GM21619 (cell line): ENCODE measurements around the gene ARHGAP28.
"Not testable (repeated sequence)": the region's sequence is repeated elsewhere in the genome, so short reads cannot be mapped to it uniquely, and the experiment has no call there.

Experiments used
- ATAC-seq: cut with Tn5 transposase; IDR thresholded peaks from one replicate; pipeline ENCODE4 v1.9.1; 2021; ENCODE audit not compliant: unreplicated experiment

Gene ARHGAP28

DNA sequence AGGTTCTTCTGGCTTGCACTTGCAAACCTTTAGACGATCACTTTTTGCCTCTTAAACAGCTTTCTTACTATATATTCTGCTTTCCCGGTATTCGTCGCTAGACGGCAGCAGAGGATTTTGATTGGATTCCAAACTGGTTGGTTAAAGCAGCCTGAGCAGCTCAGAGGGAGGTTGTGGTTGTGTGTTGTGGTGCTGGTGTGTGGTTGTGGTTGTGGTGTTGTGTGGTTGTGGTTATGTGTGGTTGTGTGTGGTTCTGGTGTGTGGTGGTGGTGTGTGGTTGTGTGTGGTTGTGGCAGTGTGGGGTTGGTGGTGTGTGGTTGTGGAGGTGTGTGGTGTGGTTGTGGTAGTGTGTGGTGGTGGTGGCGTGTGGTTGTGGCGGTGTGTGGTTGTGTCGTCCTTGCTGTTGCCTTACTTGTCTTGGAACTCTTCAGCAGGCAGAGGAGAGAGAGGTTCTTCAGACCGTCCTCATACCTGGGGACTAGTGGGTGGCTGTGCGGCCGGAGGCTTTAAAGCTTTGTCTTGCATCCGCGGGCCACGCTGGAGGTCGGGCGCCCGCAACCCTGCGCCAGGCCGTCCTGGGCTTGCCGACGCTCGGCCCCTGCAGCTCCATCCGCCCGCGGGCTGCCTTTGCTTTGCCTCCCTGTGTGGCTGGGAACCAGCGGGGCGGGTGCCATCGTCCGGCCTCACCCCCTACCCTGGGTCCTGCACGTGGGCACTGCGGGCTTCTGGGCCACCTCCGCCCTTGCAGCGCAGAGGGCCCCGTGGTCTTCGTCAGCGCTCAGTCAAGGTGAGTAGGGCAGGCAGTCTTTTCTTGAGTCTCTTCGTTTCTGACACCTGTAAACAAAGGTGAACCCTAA lies 190.8 kb downstream of the ARHGAP28 start:
- ATAC-seq, result no peak

DNA sequence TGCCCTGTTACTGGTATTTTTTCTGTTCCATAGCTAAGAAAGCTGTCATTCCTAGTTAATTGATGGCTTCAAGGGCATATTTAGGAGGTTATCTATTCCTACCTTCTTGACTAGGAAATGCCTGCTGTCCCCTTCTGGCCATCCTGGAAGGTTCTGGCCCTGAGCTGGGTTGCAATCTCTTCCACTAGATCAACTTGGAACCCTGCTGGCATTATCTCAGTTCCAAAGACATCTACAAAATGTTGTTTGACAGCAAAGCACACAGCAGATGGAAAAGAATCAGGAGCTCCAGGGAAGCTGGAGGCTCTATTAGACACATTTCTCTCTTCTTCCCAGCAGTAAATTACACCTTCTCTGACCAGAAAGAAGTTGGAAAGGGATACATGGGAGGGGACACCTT lies 192.1 kb downstream of the ARHGAP28 start:
- ATAC-seq, result no peak

DNA sequence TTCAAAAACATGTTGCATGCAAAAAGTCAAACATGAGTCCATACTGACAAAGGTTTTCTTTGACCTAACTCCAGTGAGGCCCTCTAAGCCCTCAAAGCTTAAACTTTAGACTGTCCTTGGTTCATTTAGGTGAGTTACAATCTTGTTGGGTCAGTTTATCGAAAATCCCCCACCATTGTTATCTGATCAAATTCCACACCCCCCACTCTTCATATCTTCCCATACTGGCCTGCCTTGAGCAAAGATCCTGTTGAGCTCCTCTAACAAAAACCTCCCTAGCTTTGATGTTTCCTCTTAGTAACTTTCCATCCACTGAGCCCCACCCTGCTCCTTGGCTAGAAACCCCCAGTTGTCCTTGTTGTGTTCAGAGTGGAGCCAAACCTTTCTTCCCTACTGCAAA lies 193.7 kb downstream of the ARHGAP28 start:
- no peak for ATAC-seq

DNA sequence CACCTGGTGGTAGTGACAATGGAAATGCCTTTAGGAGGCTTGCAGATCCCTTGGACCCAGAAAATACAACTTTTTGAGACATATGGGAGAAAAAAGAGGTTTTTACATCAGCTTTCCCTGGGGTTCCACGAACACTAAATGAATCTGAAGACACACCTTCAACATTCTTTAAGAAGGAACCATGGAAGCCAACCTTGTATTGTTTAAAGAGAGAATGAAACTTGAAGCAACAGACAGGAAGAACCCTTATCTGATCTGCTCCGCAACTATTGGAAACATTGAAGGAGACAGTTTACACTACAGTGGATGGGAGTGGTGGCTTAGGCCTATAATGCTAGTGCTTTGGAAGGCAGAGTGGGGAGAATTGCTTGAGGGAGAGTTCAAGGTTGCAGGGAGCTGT lies 197.6 kb downstream of the ARHGAP28 start:
- ATAC-seq, result no peak

DNA sequence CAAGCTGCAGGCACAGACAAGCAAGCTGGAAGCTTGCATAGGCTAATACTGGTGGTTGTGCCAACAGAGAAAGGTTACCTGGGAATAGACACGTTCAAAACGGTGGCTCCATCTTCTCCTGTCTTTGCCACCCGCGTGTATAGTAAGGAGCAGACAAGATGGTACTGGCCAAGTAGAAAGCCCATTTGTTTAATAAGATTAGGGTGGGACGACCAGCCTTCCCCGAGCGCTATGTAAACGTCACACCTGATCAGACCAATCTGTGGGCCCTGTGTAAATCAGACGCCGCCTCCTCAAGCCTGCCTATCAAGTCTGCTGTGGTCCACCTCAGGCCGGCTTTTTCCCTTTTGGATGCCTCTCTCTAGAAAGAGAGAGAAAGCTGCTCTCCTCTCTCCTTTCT lies 198.8 kb downstream of the ARHGAP28 start:
- ATAC-seq, result no peak

DNA sequence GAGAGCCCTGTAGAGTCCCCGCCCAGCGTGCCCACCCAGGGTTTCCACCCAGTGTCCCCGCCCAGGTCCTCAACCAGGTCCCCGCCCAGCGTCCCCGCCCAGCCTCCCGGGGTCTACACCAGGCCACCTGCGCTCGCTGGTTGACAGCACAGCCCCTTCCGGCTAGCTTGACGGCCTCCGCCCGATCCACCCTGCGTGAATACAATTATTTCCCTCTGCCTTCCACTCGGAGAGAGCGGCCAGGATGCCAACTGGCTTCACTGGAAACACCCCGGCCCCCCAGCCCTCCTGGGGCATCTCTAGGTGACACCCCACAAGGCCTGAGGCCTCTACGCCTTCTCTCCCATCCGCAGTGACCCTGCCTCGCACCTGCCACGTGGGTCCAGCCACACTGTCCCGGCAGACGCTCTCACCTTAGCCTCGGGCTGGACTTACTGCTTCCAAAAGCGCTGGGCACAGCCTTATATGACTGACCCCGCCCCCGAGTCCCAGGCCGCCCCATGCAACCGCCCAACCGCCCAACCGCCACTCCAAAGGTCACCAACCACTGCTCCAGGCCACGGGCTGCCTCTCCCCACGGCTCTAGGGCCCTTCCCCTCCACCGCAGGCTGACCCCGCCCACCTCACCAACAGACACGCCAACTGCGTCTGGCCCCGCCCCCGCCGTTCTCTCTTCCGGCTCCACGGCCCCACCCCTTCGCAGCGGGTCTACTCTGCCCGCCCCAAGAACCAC lies 200.0 kb downstream of the ARHGAP28 start:
- ATAC-seq, result no peak

DNA sequence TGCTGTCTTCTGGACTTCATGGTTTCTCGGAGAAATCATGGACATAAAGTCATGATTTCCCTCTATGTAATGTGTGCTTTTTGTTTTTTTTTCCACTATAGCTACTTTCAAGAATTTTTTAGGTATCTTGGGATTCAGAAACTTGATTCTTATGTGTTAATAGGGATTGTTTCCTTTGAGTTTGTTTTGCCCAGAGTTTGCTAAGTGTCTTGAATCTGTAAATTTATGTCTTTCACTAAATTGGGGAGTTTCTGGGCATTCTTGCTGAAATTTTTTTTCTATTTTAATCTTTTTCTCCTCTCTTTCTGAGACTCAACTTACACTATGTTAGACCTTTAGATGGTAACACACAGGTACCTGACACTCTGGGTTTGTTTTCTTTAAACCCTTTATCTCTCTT lies 205.3 kb downstream of the ARHGAP28 start:
- no peak for ATAC-seq

DNA sequence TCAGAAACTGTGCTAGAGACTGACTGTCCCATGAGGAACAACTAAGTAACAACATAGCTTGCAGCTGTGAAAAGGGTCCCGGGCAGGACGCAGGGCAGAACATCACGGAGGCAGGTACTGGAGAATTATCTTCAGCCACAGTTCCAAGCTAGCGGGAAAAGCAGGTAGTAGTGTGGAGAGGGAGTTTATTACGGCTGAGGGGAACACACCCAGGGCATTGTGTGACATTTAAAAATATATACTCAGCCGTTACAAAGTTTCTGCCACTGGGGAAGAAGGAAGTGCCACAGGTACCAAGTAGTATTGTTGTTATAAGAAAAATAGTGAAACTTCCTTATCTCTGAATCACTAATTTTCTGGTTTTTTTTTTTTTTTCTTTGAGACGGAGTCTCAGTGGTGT lies 208.5 kb downstream of the ARHGAP28 start:
- no peak for ATAC-seq

DNA sequence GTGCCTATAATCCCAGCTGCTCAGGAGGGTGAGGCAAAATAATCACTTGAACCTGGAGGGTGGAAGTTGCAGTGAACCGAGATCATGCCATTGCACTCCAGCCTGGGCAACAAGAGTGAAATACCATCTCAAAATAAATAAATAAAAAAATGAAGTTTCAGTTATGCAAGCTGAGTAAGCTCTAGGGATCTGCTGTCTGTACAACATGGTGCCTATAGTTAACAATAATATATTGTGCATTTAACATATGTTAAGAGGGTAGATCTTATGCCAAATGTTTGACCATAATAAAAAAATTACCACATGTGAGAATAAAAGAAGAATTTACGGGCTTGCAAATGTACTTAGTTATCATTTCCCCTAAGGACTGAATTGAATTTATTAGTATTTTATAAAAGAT lies 208.9 kb downstream of the ARHGAP28 start:
- not testable (repeated sequence) for ATAC-seq

DNA sequence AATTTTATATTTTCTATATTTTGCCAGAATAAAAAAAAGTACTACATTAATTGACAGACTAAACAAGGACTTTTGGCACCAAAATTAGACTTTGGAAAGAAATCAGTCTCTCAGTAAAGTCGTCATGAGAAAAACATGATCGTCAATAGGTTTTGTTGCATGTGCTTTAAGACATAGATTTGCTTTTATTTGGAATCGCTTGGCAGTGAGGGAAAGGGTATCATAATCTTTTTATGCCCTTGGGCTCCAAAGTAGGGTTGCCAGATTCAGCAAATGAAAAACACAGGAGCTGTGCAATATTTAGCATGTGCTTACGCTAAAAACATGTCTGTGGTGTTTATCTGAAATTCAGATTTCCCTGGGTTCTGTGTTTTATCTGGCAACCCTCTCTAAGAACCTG lies 210.5 kb downstream of the ARHGAP28 start:
- no peak for ATAC-seq

DNA sequence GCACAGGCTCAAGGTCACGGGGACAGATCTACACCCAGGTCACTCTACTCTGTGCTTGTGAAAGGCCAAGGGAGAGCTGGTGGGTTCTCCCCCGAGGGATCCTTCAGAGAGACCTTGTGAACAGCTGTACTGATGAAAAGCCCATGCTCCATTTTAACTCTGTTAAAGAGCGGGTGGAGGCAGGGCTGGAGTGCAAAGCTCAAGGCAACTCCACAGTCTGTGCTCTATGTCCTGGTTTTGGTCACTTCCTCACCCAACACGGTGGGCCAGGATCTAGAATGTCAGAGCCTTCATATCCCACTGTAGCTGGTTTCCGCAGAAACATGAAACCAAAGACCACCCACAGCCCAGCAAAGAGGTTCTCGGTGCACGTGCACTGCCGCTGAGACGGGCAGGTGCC lies 210.9 kb downstream of the ARHGAP28 start:
- no peak for ATAC-seq

DNA sequence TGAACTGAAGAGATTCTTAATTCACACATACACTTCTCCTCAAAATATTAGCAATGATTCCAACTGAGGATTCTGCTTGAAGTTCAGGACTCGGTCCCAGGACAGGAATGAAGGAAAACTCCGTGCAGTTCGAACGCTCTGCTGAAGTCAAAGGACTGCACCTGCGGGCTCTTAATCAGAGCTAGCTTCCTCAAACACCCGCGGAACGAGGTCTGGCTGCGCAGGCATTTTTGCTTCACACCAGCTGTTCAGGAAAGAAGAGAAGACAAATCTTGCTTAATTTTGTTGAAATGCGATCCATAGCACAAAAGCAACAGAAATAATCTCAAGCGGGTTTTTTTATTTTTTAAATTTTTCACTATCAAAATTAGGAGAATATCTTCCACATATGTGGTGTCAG lies 212.5 kb downstream of the ARHGAP28 start:
- ATAC-seq, result no peak

DNA sequence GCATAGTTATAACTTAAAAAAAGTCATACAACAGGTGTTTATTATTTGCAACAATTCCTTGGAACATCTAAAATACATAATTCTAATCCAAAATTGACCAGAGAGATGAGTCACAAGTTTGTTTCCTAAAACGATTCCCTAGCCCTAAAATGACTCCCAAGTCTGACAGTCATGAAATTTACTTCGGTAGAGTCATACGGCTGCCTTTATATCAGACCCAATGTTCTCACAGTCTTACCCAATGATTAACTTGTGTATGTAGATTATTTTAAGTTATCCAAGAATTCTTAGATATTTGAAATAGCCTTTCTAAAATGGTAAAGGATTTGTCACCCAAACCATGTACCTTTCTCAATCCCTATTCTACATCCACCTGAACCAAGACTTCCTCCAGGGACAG lies 213.2 kb downstream of the ARHGAP28 start:
- no peak for ATAC-seq

DNA sequence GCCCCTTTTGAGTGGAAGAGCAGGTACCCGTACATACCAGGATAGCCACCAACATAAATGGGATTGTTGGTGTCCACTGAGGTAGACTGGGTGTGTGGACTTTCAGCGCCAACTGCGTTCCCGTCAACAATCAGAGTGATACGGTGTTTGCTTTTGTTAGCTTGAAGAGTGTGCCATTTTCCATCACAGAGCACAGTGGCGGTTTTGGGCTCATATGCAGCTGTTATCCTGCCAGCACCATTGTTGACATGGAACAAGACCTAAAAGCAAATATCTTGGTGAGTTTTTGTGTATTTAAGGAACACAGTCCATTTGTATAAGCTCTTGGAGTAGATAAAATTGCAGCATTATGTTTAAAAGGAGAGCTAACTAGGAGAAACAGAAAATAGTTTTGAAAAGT lies 213.6 kb downstream of the ARHGAP28 start:
- ATAC-seq, result no peak

DNA sequence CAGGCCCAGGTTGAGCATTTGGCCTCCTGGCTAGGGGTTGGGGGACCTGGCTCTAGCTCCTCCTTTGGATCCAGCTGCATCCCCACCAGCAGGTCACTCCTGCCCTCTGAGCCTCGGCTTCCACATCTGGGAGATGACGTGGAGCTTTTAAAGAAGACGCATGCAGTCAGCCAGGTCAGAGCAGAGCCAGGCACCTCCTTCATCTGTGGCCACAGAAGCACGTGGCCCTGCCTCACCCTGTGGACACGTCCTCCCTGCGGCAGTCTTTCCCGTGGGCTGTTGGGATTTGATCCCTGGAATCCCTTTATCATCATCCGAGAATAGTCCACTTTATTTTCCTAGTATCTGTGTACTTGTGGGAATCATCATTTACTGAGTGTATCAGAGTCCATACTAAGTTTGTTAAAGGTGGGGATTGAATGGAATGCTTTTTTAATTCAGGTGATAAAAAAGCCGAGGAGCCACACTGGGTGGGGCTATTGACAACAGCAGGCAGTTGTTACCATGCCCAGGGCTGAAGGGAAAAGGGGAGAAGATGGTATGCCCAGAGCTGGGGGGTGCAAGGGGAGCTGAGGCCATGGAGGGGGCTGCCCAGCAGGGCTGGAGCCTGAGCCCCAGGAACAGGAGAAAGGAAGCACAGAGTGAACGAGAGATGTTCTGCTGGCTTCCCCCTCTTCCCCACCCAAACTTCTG lies 218.0 kb downstream of the ARHGAP28 start:
- no peak for ATAC-seq

DNA sequence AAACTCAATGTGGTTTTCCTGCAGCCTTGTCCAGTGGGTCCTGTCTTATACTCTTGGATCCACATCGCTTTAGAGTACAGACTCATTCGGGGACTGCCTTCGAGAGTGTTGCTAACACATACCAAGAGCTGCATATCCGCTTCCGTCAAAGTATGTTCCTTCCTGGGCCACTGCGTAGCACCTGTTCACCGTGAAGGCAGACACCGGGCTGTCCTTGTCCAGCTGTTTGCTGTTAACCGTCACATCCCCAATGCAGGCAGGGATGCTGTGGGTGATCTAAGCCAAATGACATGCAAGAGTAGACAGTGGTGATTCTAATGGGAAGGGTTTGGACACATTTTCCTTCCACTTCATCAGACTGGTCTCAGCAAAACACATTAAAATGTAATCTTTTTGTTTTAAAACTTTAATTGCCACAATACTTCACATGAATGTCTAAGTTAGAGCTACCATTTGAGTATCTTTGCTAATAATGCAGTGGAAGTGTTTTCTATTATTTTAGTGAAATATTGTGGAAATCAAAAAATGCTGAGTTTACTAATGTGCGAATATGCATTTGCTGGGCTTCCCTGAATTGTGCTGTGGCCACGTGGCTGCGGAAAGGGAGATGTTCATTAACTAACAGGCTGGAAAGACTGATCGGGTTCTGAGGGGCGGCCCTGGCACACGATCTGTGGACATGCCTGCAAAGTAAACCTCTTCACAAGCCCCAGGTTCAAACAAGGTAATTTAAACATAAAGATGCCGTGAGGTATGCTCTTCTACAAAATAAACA lies 219.0 kb downstream of the ARHGAP28 start:
- no peak for ATAC-seq

DNA sequence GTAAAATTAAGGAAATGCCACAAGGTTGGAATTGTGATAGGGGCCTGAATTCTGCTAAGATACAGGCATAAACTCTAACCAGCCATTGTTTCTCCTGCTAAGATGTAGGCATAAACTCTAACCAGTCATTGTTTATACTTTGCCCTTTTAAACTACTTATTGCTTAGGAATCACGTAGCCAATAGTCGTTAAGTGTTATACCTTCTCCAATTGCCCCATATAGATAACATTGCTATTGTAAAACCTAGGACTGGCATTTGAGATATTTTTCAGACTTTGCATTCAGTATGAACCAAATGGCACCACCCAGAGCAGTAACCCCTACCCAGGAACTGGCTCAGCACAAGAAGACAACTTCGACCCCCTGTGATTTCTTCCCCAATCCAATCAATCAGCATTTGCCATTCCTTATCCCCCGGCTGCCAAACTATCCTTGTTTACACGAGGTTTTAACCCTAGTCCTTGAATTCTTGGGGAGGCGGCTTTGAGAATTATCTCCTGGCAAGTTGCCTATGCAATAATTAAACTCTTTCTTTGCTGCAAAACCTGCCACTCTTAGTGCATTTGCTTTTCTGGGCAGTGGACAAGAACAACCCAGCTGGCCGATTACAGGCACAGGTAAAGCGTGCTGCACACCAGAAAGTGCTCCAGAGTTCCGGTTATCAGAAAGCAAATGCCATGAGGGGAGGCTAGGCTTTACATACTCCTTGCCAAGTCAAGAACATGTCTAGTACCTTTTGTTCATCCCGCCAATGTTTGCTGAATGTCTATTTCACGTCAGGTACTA lies 220.5 kb downstream of the ARHGAP28 start:
- no peak for ATAC-seq

DNA sequence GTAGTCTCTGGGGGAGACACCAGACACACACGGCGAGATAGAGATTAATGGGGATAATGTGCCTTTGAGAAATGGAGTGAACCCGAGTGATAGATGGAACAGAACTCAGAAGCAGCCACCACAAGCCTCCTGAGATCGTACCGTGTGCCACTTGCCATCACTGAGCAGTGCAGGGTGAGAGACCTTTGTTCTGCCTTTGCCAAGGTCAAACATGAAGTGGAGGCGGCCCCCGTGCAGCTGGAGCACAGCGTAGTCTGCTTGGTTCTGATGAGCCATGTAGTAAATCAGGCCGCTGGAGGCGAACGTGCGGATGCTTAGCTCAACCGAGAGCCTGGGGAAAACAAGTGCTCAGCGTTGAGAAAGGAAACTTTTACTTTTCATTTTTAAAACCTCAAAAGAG lies 221.1 kb downstream of the ARHGAP28 start:
- no peak for ATAC-seq

DNA sequence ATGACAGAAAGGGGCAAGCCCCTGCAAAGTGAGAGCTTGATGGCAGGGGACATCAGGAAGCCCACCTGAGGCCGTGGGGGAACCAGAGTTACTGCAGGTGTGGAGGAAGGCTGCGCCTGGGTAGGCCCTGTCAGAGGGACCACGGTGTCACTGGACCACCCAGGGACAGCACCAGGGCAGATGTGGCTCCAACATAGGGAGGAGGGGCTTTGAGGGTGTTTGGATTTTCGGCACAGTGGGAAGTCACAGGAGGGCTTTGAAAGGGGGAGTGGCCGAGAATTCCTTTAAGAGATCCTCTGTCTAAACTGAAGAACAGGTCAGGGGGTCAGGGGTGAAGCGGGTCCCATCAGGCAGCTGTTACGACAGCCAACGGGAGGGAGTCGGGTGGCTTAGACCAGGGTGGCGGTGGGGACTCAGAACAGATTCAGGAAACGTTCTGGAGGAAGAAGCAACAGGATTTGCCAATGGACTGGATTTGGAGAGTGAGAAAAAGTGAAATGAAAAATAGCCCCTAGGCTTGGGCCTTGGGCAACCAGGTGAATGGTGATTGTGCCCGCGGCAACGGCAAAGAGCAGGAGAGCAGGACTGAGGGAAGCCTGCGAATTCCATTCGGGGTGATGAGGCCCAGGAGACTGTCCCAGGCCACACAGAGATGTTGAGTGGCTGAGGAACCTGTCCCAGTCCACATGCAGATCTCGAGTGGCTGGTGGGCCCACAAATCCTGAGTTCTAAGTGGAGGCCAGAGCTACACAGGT lies 222.0 kb downstream of the ARHGAP28 start:
- no peak for ATAC-seq

DNA sequence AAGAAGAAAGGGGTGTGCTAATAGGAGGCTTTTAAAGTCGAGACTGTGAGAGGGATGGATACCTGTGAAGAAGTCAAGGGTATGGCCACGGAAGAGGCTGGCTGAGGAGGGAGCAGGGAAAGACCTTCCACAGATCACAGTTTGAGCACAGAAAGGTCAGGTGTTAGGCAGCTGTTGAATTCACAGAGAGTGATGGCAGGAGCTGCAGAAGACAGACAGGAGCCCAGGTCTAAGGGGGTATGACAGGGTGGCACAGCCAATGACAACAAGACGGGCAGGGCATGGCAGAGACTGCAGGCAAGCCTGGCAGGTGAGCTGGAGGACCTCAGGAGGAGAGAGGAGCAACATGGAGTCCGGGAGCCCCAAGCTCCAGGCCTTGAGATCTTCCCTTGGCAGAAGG lies 225.0 kb downstream of the ARHGAP28 start:
- no peak for ATAC-seq
